Spinal cord (tissue), 10 donors: ENCODE measurements around the gene LILRB2. TPM values are rescaled to one million over a fixed set of nuclear protein-coding genes. Genes with fewer than 3 reads are reported as not detected.
A peak's percentile ranks its signal among the peaks of the same experiment; 100 is the strongest.
"Not testable (repeated sequence)": the region's sequence is repeated elsewhere in the genome, so short reads cannot be mapped to it uniquely, and the experiment has no call there.

Source experiments
- DNase-seq, 6 donors: peaks; one replicate each; pipeline versions ENCODE4 v3.0.0 to v3.0.0-alpha.2; 2013 to 2015; ENCODE audit warnings: low spot score in 6 of 6, low read depth in 4 of 6
- H3K27ac ChIP-seq: one replicate; pipeline ENCODE4 v1.5.1; 2013; ENCODE audit warnings: low read depth, low read length, control low read depth
- H3K27me3 ChIP-seq: one replicate; pipeline ENCODE4 v1.6.1; 2013; ENCODE audit warnings: low read length; ENCODE audit not compliant: control insufficient read depth, insufficient read depth
- H3K36me3 ChIP-seq: one replicate; pipeline ENCODE4 v1.6.1; 2013; ENCODE audit warnings: low read length; ENCODE audit not compliant: control insufficient read depth, insufficient read depth
- H3K4me1 ChIP-seq: one replicate; pipeline ENCODE4 v1.6.1; 2013; ENCODE audit warnings: low read length; ENCODE audit not compliant: control insufficient read depth, insufficient read depth
- H3K4me3 ChIP-seq: one replicate; pipeline ENCODE4 v1.5.1; 2013; ENCODE audit warnings: low read depth, low read length, control low read depth
- H3K9me3 ChIP-seq: one replicate; pipeline ENCODE4 v1.6.1; 2013; ENCODE audit warnings: low read length; ENCODE audit not compliant: control insufficient read depth, insufficient read depth
- WGBS: methylation state at CpG from one replicate; pipeline ENCODE4 v1.1.5; 2013; ENCODE audit warnings: missing lambda C conversion rate; ENCODE audit not compliant: insufficient coverage; 5-methylcytosine and 5-hydroxymethylcytosine counted together
- long read RNA-seq, 4 donors: transcript quantifications; one replicate each; lab custom pipeline, GENCODE V29; 2026
- polyA plus RNA-seq, 2 donors: library from polyadenylated mRNA; unstranded; fragments of 120-200 nt; gene quantifications; one replicate each; pipeline ENCODE4 v1.2.1, GENCODE V29; 2013; ENCODE audit not compliant: insufficient read length in 2 of 2
- total RNA-seq, 2 donors: library from RNA; depleted of rRNA in 1 of 2; stranded (reverse); fragments of 120-200 nt in 1 of 2; fragments of >200 nt in 1 of 2; gene quantifications; one replicate each; pipeline versions ENCODE4 v1.2.3 to v1.2.4, GENCODE V29; 2013 to 2014
- donor health status: healthy.

LILRB2 gene
- total RNA-seq (1 to 10 TPM in 1 of 2 donors, under 1 TPM in 1; 0.61 to 1.6 TPM), polyA plus RNA-seq (under 1 TPM; 0.43 to 0.54 TPM)
- long read RNA-seq, donor 1, partial matches to known transcripts = 0 of 1 reads
- long read RNA-seq, donor 1, other reads (novel, unspliced or antisense) = 0 of 1 reads
- long read RNA-seq, donor 2 = 0 reads
- long read RNA-seq, donor 3 = 0 reads
- long read RNA-seq, donor 4 = 0 reads

GRCh38 chr19:54281007-54281728 lies at the start of gene LILRB2:
Gene LILRB2 (minus strand): TSS chr19:54281110. CDS start chr19:54280496, 614 bp downstream.
- Histone ChIP-seq H3K4me1 (no peaks in the 10 kb centered on the region), H3K36me3 (no peaks in the 10 kb centered on the region), H3K4me3 (no peak within 1 kb of the TSS), H3K9me3 (no peaks in the 10 kb centered on the region), H3K27ac (no peak within 1 kb of the TSS), H3K27me3 (no peaks in the 10 kb centered on the region)
- 78% methylated on average over 6 of the region's 12 CpGs for WGBS
- DNase-seq = no peak

GRCh38 chr19:54329476-54330165 lies 48.7 kb upstream of the LILRB2 start:
- 75% methylated on average over 8 of the region's 14 CpGs for WGBS
- Histone ChIP-seq H3K27me3 (no peaks in the 10 kb centered on the region), H3K4me3 (no peak overlapping the region), H3K27ac (no peak overlapping the region), H3K36me3 (no peaks in the 10 kb centered on the region), H3K4me1 (no peaks in the 10 kb centered on the region), H3K9me3 (no peaks in the 10 kb centered on the region)
- no peak for DNase-seq

GRCh38 chr19:54328781-54329180 lies 47.9 kb upstream of the LILRB2 start:
- not testable (repeated sequence) for H3K27me3 ChIP-seq, H3K4me1 ChIP-seq, DNase-seq, H3K4me3 ChIP-seq, H3K36me3 ChIP-seq, H3K27ac ChIP-seq, H3K9me3 ChIP-seq
- WGBS = 80% methylated on average over 1 of the region's 5 CpGs

GRCh38 chr19:54325631-54326030 lies 44.7 kb upstream of the LILRB2 start:
- H3K4me1 ChIP-seq = no peaks in the 10 kb centered on the region
- no peak for DNase-seq
- no peak overlapping the region for H3K27ac ChIP-seq
- 73% methylated on average over 3 of the region's 5 CpGs for WGBS
- H3K9me3 ChIP-seq = no peaks in the 10 kb centered on the region
- H3K36me3 ChIP-seq = no peaks in the 10 kb centered on the region
- H3K4me3 ChIP-seq = no peak overlapping the region
- H3K27me3 ChIP-seq = peaks cover 3% of the 10 kb centered on the region

- Histone ChIP-seq H3K36me3 (no peaks in the 10 kb centered on the region), H3K27ac (no peak overlapping the region), H3K4me3 (no peak overlapping the region), H3K27me3 (peaks cover 3% of the 10 kb centered on the region), H3K9me3 (no peaks in the 10 kb centered on the region), H3K4me1 (no peaks in the 10 kb centered on the region)
- peak; percentile 12 to 77 (median 28) for DNase-seq
- 3% methylated on average over 4 of the region's 4 CpGs for WGBS
Observed at GRCh38 chr19:54325194-54325621, 44.3 kb upstream of the LILRB2 start.

GRCh38 chr19:54324071-54324470 lies 43.2 kb upstream of the LILRB2 start:
- Histone ChIP-seq H3K4me3 (no peak overlapping the region), H3K9me3 (no peaks in the 10 kb centered on the region), H3K27me3 (peaks cover 3% of the 10 kb centered on the region), H3K27ac (no peak overlapping the region), H3K36me3 (no peaks in the 10 kb centered on the region), H3K4me1 (no peaks in the 10 kb centered on the region)
- WGBS = 20% methylated on average over 2 of the region's 3 CpGs
- no peak for DNase-seq

GRCh38 chr19:54322934-54323333 lies 42.0 kb upstream of the LILRB2 start:
- not testable (repeated sequence) for H3K36me3 ChIP-seq, H3K4me1 ChIP-seq, H3K9me3 ChIP-seq, H3K27ac ChIP-seq, DNase-seq, H3K4me3 ChIP-seq, H3K27me3 ChIP-seq
- no CpG with 5 or more reads among the region's 13 CpGs for WGBS

GRCh38 chr19:54322295-54322694 lies 41.4 kb upstream of the LILRB2 start:
- not testable (repeated sequence) for DNase-seq, H3K9me3 ChIP-seq, H3K36me3 ChIP-seq, H3K27me3 ChIP-seq, H3K27ac ChIP-seq, H3K4me1 ChIP-seq, H3K4me3 ChIP-seq
- 90% methylated on average over 5 of the region's 13 CpGs for WGBS

GRCh38 chr19:54319892-54320670 lies 39.2 kb upstream of the LILRB2 start:
- Histone ChIP-seq H3K4me3 (no peak overlapping the region), H3K27ac (no peak overlapping the region), H3K36me3 (no peaks in the 10 kb centered on the region), H3K27me3 (peaks cover 5% of the 10 kb centered on the region), H3K4me1 (no peaks in the 10 kb centered on the region), H3K9me3 (no peaks in the 10 kb centered on the region)
- 86% methylated on average over 10 of the region's 14 CpGs for WGBS
- no peak for DNase-seq
